Activated CD4-positive, CD25-positive, alpha-beta regulatory T cell treated with anti-CD3 and anti-CD28 coated beads, Interleukin-2, amount 50 U/mL, for 72 hours (primary cell): ENCODE results near the gene CCDC18.
"Not testable (repeated sequence)": the region's sequence is repeated elsewhere in the genome, so short reads cannot be mapped to it uniquely, and the experiment has no call there.

Source experiments
- DNase-seq: peaks from one replicate; pipeline ENCODE4 v3.0.0; 2021

CCDC18 gene

GRCh38 chr1:93239863-93240262 is 59.3 kb downstream of the CCDC18 start:
- no peak for DNase-seq

GRCh38 chr1:93243233-93243632 is 62.7 kb downstream of the CCDC18 start:
- DNase-seq: not testable (repeated sequence)

GRCh38 chr1:93244298-93245069 is 64.0 kb downstream of the CCDC18 start:
- no peak for DNase-seq

GRCh38 chr1:93251966-93252365 is 71.4 kb downstream of the CCDC18 start:
- no peak for DNase-seq

GRCh38 chr1:93252598-93252997 is 72.1 kb downstream of the CCDC18 start:
- DNase-seq: no peak

- DNase-seq: no peak
These were observed 73.0 kb downstream of the CCDC18 start for GRCh38 chr1:93253516-93253915.

- DNase-seq: no peak
These were observed 74.9 kb downstream of the CCDC18 start for GRCh38 chr1:93255222-93256079.

- DNase-seq: no peak
These were observed 75.9 kb downstream of the CCDC18 start for GRCh38 chr1:93256433-93256832.

- DNase-seq: no peak
These were observed 77.4 kb downstream of the CCDC18 start for GRCh38 chr1:93257889-93258288.

GRCh38 chr1:93260726-93261125 is 80.2 kb downstream of the CCDC18 start:
- not testable (repeated sequence) for DNase-seq

- DNase-seq: no peak
These were observed 82.1 kb downstream of the CCDC18 start for GRCh38 chr1:93262645-93263044.

- not testable (repeated sequence) for DNase-seq
These were observed 88.4 kb downstream of the CCDC18 start for GRCh38 chr1:93268888-93269287.

- DNase-seq: not testable (repeated sequence)
These were observed 94.7 kb downstream of the CCDC18 start for GRCh38 chr1:93275262-93275633.

- DNase-seq: no peak
These were observed 95.2 kb downstream of the CCDC18 start for GRCh38 chr1:93275634-93276295.

GRCh38 chr1:93277530-93277929 is 97.0 kb downstream of the CCDC18 start:
- DNase-seq: not testable (repeated sequence)

GRCh38 chr1:93283496-93283895 is 103.0 kb downstream of the CCDC18 start:
- DNase-seq: no peak

- no peak for DNase-seq
These were observed 108.0 kb downstream of the CCDC18 start for GRCh38 chr1:93288558-93288957.

GRCh38 chr1:93296555-93297154 is 116.1 kb downstream of the CCDC18 start:
- DNase-seq: no peak

GRCh38 chr1:93301131-93301530 is 120.6 kb downstream of the CCDC18 start:
- no peak for DNase-seq

GRCh38 chr1:93302078-93302477 is 121.6 kb downstream of the CCDC18 start:
- DNase-seq: no peak

GRCh38 chr1:93304716-93305138 is 124.2 kb downstream of the CCDC18 start:
- DNase-seq: no peak

GRCh38 chr1:93306920-93307319 is 126.4 kb downstream of the CCDC18 start:
- no peak for DNase-seq

GRCh38 chr1:93313026-93313425 is 132.5 kb downstream of the CCDC18 start:
- no peak for DNase-seq
